NCI-H2196 (cell line): Measurements from ENCODE around the gene MICAL3.

Experiments used
- DNase-seq: peaks from one replicate; lab custom pipeline; 2025; ENCODE audit not compliant: unreplicated experiment; lab: John Stamatoyannopoulos, UW

MICAL3 gene

DNA sequence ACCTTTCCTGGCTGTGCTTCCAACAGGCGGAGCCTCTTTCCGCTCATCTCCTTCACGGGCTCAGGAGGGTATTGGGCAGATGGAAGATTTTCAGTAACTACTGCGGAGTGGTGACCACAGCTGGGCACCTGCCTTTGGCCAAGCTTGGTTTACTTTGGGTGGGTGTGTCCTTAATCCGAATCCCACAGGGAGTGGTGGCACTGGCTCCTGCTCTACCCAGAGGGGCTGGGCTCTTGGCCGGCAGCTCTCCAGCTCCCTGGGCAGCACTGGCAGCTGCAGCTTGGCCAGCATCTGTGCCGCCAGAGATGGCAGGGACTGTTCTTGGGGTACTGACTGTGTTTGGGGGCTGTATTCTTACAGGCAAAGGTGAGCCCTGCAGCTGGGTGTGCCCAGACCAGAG lies 279.9 kb downstream of the MICAL3 start:
- no peak for DNase-seq

DNA sequence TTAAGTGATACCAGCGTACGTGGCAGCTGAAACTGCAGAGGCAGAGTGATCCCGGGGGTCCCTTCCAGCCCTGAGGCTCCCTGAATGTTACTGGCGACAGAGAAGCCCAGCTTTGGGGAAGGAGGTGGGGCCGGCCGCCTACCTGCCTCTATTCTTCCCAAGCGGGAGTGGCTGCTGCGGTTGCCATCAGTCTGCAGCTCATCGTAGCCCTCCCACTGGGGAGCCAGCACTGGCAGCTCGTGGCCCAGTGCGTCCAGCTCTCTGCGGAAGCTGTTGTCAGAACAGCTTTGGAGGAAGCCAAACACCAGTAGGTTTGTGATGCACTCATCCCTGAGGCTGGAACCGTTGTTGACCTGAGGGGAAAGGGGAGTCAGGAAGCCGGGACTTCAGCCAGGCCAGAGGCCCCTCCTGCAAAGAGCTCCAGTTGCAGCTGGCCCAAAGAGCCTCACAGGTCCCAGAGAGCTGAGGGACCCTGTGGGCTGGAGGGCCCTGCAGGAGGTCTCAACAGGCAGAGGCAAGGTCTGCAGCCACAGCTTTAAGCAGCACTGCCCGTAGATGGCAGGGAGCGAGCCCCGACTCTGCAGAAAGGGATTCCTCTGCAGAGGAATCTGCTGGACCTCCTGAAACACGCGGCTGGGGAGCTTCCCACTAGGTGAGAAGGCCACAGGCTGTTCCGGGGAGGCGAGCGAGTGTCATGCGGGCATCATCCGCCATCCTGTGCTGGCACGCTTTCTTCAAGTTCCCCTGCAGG lies 280.5 kb downstream of the MICAL3 start:
- DNase-seq: no peak

GRCh38 chr22:17742527-17742902 lies 281.8 kb downstream of the MICAL3 start:
- peak; percentile 81 for DNase-seq

DNA sequence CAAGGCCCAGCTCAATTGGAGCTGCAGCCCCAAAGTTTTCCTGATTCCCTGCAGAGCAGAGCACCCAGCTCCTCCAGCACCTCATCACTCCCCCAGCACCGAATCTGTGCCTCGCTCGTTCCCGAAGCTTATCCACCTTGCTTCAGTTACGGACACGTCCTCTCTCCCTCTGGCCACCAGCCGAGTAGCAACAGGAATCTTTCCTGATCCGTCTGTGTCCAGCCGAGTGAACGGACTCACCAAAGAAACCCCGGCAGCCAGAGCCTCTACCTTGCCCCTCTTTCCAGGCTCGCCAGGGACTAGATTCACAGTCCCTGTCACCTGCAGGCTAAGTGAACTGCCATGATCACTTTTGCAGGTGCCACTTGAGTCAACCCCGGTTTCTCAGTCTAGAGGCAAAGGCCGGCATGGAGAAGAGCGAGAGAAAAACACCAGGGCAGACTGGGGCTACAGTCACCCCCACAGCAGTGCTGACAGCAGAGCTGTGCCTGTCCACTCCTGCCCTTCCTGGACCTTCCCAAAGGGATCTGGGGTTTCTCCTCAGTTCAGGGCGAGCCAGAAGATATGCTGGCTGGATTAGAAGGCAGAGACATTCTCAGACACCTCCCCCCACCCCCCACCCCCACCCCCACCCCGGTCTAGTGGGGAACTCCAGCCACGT lies 282.4 kb downstream of the MICAL3 start:
- no peak for DNase-seq

GRCh38 chr22:17739196-17739975 lies 285.0 kb downstream of the MICAL3 start:
- no peak for DNase-seq

GRCh38 chr22:17738386-17739128 lies 285.8 kb downstream of the MICAL3 start:
- no peak for DNase-seq
